ENCODE results near the gene RNGTT.

Gene RNGTT

DNA sequence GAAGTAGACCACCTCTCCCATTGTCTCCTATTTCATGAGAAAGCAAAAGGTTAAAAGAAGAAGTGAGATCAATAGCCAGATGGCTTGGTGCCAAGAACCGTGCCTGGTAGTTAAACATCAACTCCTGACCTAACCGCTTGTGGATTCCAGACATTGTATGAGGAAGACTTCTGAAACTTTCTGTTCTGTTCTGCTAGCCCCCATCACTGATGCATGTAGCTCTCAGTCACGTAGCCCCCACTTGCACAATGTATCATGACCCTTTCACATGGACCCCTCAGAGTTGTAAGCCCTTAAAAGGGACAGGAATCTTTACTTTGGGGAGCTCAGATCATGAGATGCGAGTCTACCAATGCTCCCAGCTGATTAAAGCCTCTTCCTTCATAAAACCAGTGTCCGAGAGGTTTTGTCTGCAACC, 301.2 kb downstream of the RNGTT start:
- no peak overlapping the region for H3K4me3 ChIP-seq (ENCODE audit: low read depth in 1 of 2, low read length in 2 of 2)
- H3K27ac ChIP-seq (ENCODE audit: low read depth, low read length): no peak overlapping the region
- H3K27me3 ChIP-seq (ENCODE audit: control insufficient read depth in 1 of 2, insufficient read depth in 2 of 2, low read length in 2 of 2): no peaks in the 10 kb centered on the region
- H3K36me3 ChIP-seq (ENCODE audit: control insufficient read depth in 1 of 2, insufficient read depth in 2 of 2, low read length in 2 of 2): peaks cover 0 to 2% of the 10 kb centered on the region in 2 donors
- H3K4me1 ChIP-seq (ENCODE audit: control insufficient read depth in 1 of 2, insufficient read depth in 2 of 2, low read length in 2 of 2): no peaks in the 10 kb centered on the region
- H3K9me3 ChIP-seq (ENCODE audit: control insufficient read depth in 1 of 2, low read length in 2 of 2): peaks cover 4 to 9% of the 10 kb centered on the region in 2 donors
- no peak overlapping the region for H3K9ac ChIP-seq (ENCODE audit: low read depth in 1 of 2, low read length in 2 of 2)

DNA sequence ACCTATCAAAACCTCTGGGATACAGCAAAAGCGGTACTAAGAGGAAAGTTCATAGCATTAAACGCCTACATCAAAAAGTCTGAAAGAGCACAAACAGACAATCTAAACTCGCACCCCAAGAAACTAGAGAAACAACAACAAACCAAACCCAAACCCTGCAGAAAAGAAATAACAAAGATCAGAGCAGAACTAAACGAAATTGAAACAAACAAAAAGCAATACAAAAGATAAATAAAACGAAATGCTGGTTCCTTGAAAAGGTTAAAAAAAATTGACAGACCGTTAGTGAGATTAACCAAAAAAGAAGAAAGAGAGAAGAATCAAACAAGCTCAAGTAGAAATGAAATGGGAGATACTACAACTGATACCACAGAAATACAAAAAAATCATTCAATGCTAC, 302.3 kb downstream of the RNGTT start:
- Histone ChIP-seq H3K27ac (ENCODE audit: low read depth, low read length) (no peak overlapping the region), H3K4me1 (ENCODE audit: control insufficient read depth in 1 of 2, insufficient read depth in 2 of 2, low read length in 2 of 2) (no peaks in the 10 kb centered on the region), H3K9ac (ENCODE audit: low read depth in 1 of 2, low read length in 2 of 2) (no peak overlapping the region), H3K36me3 (ENCODE audit: control insufficient read depth in 1 of 2, insufficient read depth in 2 of 2, low read length in 2 of 2) (peaks cover 0 to 2% of the 10 kb centered on the region in 2 donors), H3K4me3 (ENCODE audit: low read depth in 1 of 2, low read length in 2 of 2) (no peak overlapping the region), H3K27me3 (ENCODE audit: control insufficient read depth in 1 of 2, insufficient read depth in 2 of 2, low read length in 2 of 2) (no peaks in the 10 kb centered on the region), H3K9me3 (ENCODE audit: control insufficient read depth in 1 of 2, low read length in 2 of 2) (peaks cover 4 to 10% of the 10 kb centered on the region in 2 donors)

DNA sequence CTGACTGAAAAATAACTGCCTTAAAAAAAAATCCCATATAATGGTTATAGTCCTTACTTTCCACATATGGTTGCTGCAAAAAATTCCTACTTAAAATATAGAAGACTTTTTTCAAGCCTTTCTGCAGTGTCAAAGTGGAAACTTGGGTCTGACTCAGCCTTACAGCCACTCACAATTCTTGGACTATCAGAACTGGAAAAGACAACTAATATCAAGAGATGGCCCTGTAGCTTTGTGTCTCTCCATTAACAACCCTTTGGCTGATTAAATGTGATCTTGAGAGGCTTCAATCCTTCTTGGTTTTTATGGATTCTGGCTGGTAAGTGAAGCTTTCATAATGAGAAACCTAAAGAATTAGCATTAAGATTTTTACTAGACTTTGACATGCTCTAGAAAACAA, 307.8 kb downstream of the RNGTT start:
- H3K4me1 ChIP-seq (ENCODE audit: control insufficient read depth in 1 of 2, insufficient read depth in 2 of 2, low read length in 2 of 2): no peaks in the 10 kb centered on the region
- peaks cover 0 to 2% of the 10 kb centered on the region in 2 donors for H3K36me3 ChIP-seq (ENCODE audit: control insufficient read depth in 1 of 2, insufficient read depth in 2 of 2, low read length in 2 of 2)
- H3K27ac ChIP-seq (ENCODE audit: low read depth, low read length): no peak overlapping the region
- no peak overlapping the region for H3K9ac ChIP-seq (ENCODE audit: low read depth in 1 of 2, low read length in 2 of 2)
- no peaks in the 10 kb centered on the region for H3K27me3 ChIP-seq (ENCODE audit: control insufficient read depth in 1 of 2, insufficient read depth in 2 of 2, low read length in 2 of 2)
- H3K4me3 ChIP-seq (ENCODE audit: low read depth in 1 of 2, low read length in 2 of 2): no peak overlapping the region
- peaks cover 4 to 5% of the 10 kb centered on the region in 2 donors for H3K9me3 ChIP-seq (ENCODE audit: control insufficient read depth in 1 of 2, low read length in 2 of 2)

DNA sequence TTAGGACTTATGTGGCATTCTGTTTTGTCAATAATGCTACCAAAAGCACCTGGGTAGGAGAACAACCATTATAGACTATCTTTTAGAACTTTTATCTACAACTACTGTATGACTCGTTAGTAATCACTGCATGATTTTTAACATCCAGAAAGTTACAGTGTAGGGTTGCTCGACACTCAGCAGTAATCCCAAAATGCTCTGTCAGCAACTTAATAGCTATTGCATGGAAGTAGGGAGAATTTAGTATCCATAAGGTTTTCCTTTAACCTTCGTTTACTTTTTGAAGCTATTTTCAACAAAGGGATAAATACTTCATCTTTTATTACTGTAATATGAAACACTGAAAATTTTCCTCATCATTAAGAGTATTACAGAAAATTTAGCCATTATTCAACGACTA, 309.5 kb downstream of the RNGTT start:
- Histone ChIP-seq H3K4me3 (ENCODE audit: low read depth in 1 of 2, low read length in 2 of 2) (no peak overlapping the region), H3K9me3 (ENCODE audit: control insufficient read depth in 1 of 2, low read length in 2 of 2) (peaks cover 0 to 2% of the 10 kb centered on the region in 2 donors), H3K27ac (ENCODE audit: low read depth, low read length) (no peak overlapping the region), H3K9ac (ENCODE audit: low read depth in 1 of 2, low read length in 2 of 2) (no peak overlapping the region), H3K36me3 (ENCODE audit: control insufficient read depth in 1 of 2, insufficient read depth in 2 of 2, low read length in 2 of 2) (peaks cover 0 to 2% of the 10 kb centered on the region in 2 donors), H3K4me1 (ENCODE audit: control insufficient read depth in 1 of 2, insufficient read depth in 2 of 2, low read length in 2 of 2) (no peaks in the 10 kb centered on the region), H3K27me3 (ENCODE audit: control insufficient read depth in 1 of 2, insufficient read depth in 2 of 2, low read length in 2 of 2) (no peaks in the 10 kb centered on the region)

DNA sequence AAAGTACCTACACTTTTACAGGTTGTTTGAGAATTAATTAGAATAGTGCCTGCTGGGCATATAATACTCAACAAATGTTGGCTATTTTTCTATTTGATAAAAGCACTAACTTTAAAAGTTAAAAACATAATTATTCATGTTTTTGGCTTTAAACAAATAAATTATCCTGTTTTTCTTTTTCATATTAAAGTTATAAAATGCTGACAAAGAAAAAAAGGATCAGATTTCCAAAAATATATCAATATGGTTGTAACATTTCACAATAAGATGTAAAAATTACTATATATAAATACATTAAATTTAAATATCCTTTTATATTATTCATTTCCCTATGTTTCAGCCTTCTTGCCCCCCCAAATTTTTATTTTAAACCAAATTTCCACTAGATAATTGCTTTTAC, 312.0 kb downstream of the RNGTT start:
- Histone ChIP-seq H3K9me3 (ENCODE audit: control insufficient read depth in 1 of 2, low read length in 2 of 2) (no peaks in the 10 kb centered on the region), H3K4me1 (ENCODE audit: control insufficient read depth in 1 of 2, insufficient read depth in 2 of 2, low read length in 2 of 2) (no peaks in the 10 kb centered on the region), H3K27me3 (ENCODE audit: control insufficient read depth in 1 of 2, insufficient read depth in 2 of 2, low read length in 2 of 2) (no peaks in the 10 kb centered on the region), H3K36me3 (ENCODE audit: control insufficient read depth in 1 of 2, insufficient read depth in 2 of 2, low read length in 2 of 2) (no peaks in the 10 kb centered on the region), H3K27ac (ENCODE audit: low read depth, low read length) (no peak overlapping the region), H3K9ac (ENCODE audit: low read depth in 1 of 2, low read length in 2 of 2) (no peak overlapping the region), H3K4me3 (ENCODE audit: low read depth in 1 of 2, low read length in 2 of 2) (no peak overlapping the region)

DNA sequence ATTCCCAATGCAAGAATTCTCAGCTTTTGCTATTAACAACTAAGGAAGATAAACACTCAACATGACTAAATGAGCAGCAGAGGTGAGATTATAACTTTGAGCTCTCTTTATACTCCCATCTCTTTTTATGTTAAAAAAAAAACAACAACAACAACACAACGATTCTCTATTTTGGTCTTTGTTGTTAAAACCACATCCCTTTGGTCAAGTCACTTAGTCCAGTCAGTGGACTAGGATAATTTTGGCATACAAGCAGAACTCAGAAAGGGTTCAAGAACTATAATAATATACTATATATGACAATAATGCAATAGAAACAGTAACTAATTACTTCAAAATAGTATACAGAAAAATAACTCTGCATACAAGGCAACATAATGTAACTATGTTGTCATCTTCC, 312.4 kb downstream of the RNGTT start:
- H3K27me3 ChIP-seq (ENCODE audit: control insufficient read depth in 1 of 2, insufficient read depth in 2 of 2, low read length in 2 of 2): no peaks in the 10 kb centered on the region
- H3K36me3 ChIP-seq (ENCODE audit: control insufficient read depth in 1 of 2, insufficient read depth in 2 of 2, low read length in 2 of 2): no peaks in the 10 kb centered on the region
- H3K9ac ChIP-seq (ENCODE audit: low read depth in 1 of 2, low read length in 2 of 2): no peak overlapping the region
- no peak overlapping the region for H3K4me3 ChIP-seq (ENCODE audit: low read depth in 1 of 2, low read length in 2 of 2)
- H3K4me1 ChIP-seq (ENCODE audit: control insufficient read depth in 1 of 2, insufficient read depth in 2 of 2, low read length in 2 of 2): no peaks in the 10 kb centered on the region
- no peaks in the 10 kb centered on the region for H3K9me3 ChIP-seq (ENCODE audit: control insufficient read depth in 1 of 2, low read length in 2 of 2)
- H3K27ac ChIP-seq (ENCODE audit: low read depth, low read length): no peak overlapping the region

DNA sequence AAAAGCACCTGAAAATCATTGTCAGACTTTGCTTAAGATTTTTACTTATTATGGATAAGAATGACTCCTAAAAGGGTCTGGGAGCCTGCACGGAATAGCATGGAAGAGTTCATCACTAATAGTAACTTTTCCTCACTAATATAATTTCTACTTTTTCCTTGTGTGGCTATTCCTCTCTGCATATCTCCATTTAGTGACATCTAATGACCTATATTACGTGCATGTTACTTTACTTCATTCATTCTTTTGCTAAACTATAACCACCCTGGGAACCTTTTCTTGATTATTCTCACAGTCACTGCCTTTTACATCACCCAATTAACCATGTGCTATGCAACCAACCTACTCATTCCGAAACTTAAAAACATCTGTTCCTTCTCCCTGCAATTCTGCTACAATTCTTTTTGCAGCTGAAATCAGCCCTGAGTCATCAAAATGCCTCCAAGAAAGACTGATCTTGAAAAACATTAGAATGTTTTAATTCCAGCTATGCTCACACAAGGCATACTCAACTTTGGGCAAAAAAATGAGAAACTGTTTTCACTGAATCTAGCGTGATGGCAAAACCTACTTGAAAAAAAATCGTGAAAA, 313.3 kb downstream of the RNGTT start:
- no peak overlapping the region for H3K4me3 ChIP-seq (ENCODE audit: low read depth in 1 of 2, low read length in 2 of 2)
- no peaks in the 10 kb centered on the region for H3K9me3 ChIP-seq (ENCODE audit: control insufficient read depth in 1 of 2, low read length in 2 of 2)
- H3K27me3 ChIP-seq (ENCODE audit: control insufficient read depth in 1 of 2, insufficient read depth in 2 of 2, low read length in 2 of 2): no peaks in the 10 kb centered on the region
- no peaks in the 10 kb centered on the region for H3K4me1 ChIP-seq (ENCODE audit: control insufficient read depth in 1 of 2, insufficient read depth in 2 of 2, low read length in 2 of 2)
- H3K36me3 ChIP-seq (ENCODE audit: control insufficient read depth in 1 of 2, insufficient read depth in 2 of 2, low read length in 2 of 2): no peaks in the 10 kb centered on the region
- H3K9ac ChIP-seq (ENCODE audit: low read depth in 1 of 2, low read length in 2 of 2): no peak overlapping the region
- no peak overlapping the region for H3K27ac ChIP-seq (ENCODE audit: low read depth, low read length)

DNA sequence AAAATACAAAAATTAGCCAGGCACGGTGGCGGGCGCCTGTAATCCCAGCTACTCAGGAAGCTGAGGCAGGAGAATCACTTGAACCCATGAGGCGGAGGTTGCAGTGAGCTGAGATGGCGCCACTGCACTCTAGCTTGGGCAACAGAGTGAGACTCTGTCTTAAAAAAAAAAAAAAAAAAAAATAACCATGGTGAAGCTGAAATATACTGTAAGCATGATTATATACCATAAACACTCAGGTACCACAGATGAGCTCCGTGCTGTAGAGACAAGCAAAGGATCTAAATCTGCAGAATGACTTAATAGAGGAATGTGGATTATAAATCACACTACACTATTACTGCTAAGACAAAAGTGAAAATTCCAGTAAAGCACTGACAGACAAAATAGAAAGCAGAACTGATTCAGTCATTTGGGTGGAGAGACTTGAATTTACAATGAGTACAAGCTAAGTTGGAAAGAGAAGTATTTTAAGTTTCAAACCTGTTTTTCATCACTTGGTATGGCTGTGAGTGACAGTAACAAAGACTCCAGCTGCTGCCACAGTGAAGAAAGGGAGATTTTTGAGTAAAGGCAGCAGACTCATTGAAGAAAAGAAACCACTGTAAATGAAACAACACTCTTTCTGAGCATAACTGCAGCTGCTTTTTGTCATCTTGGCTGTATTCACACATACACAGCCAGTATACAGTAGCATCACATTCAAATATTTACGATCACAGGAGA, 322.1 kb downstream of the RNGTT start:
- no peak overlapping the region for H3K27ac ChIP-seq (ENCODE audit: low read depth, low read length)
- no peaks in the 10 kb centered on the region for H3K4me1 ChIP-seq (ENCODE audit: control insufficient read depth in 1 of 2, insufficient read depth in 2 of 2, low read length in 2 of 2)
- no peaks in the 10 kb centered on the region for H3K27me3 ChIP-seq (ENCODE audit: control insufficient read depth in 1 of 2, insufficient read depth in 2 of 2, low read length in 2 of 2)
- H3K4me3 ChIP-seq (ENCODE audit: low read depth in 1 of 2, low read length in 2 of 2): no peak overlapping the region
- no peak overlapping the region for H3K9ac ChIP-seq (ENCODE audit: low read depth in 1 of 2, low read length in 2 of 2)
- no peaks in the 10 kb centered on the region for H3K36me3 ChIP-seq (ENCODE audit: control insufficient read depth in 1 of 2, insufficient read depth in 2 of 2, low read length in 2 of 2)
- H3K9me3 ChIP-seq (ENCODE audit: control insufficient read depth in 1 of 2, low read length in 2 of 2): no peaks in the 10 kb centered on the region

DNA sequence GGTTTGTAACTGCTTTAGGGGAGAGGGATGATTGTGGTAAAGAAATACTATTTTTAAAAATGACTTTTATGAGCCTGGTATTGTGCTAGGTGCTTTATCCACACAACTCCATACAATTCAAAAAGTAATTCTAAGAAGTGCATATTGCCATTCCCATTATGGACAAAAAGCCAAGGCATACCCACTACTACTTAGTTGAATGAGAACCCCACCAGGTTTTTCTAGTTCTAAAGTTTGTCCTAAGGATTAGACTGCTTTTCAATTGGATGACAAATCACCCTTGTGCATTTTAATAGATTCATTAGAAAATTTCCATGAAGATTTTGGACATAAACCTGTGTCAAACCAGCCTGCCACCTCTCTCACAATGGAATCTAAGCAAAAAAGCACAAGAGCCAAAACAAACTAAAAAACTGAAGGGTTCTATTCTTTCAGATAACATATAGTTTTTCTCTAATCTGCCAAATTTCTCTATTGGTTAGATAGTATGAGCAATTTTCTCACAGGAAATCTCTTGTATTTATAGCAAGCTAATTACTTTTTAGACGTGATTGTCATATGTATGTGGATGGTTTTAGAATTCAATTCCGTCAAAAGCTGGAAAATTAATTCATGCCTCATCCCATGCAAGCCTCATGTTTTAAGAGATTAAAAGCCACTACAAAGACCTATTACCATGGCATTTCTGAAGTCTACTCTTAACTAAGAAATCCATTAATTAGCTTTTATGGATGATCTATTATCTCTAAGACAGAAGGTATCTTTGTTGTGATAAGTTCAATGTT, 325.5 kb downstream of the RNGTT start:
- Histone ChIP-seq H3K9ac (ENCODE audit: low read depth in 1 of 2, low read length in 2 of 2) (no peak overlapping the region), H3K27me3 (ENCODE audit: control insufficient read depth in 1 of 2, insufficient read depth in 2 of 2, low read length in 2 of 2) (no peaks in the 10 kb centered on the region), H3K4me3 (ENCODE audit: low read depth in 1 of 2, low read length in 2 of 2) (no peak overlapping the region)

DNA sequence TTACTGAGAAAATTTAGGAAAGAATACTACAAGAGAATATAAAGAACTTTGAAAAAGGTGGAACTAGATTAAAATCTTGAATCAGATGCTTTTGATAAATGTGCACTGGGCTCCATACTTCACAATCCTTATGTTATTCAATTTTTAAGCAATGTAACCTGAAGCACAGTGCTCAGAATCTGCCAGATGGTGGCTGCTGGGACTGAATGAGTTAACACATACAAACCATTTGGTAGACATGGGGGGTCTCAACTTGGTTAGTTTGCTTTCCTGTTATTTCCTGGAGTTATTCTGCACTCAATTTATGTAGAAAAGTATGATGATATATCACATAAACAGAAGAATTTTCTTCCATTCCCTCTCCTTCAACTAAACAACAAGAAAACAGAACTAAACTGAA, 326.5 kb downstream of the RNGTT start:
- Histone ChIP-seq H3K27me3 (ENCODE audit: control insufficient read depth in 1 of 2, insufficient read depth in 2 of 2, low read length in 2 of 2) (no peaks in the 10 kb centered on the region), H3K9me3 (ENCODE audit: control insufficient read depth in 1 of 2, low read length in 2 of 2) (no peaks in the 10 kb centered on the region), H3K36me3 (ENCODE audit: control insufficient read depth in 1 of 2, insufficient read depth in 2 of 2, low read length in 2 of 2) (peaks cover 0 to 3% of the 10 kb centered on the region in 2 donors), H3K9ac (ENCODE audit: low read depth in 1 of 2, low read length in 2 of 2) (no peak overlapping the region), H3K27ac (ENCODE audit: low read depth, low read length) (no peak overlapping the region), H3K4me1 (ENCODE audit: control insufficient read depth in 1 of 2, insufficient read depth in 2 of 2, low read length in 2 of 2) (no peaks in the 10 kb centered on the region), H3K4me3 (ENCODE audit: low read depth in 1 of 2, low read length in 2 of 2) (no peak overlapping the region)

More for the DNA sequence above, 325.5 kb downstream of the RNGTT start:
- Histone ChIP-seq H3K36me3 (ENCODE audit: control insufficient read depth in 1 of 2, insufficient read depth in 2 of 2, low read length in 2 of 2) (peaks cover 0 to 3% of the 10 kb centered on the region in 2 donors), H3K9me3 (ENCODE audit: control insufficient read depth in 1 of 2, low read length in 2 of 2) (no peaks in the 10 kb centered on the region), H3K27ac (ENCODE audit: low read depth, low read length) (no peak overlapping the region), H3K4me1 (ENCODE audit: control insufficient read depth in 1 of 2, insufficient read depth in 2 of 2, low read length in 2 of 2) (no peaks in the 10 kb centered on the region)

Measured in duodenal mucosa (tissue), 2 donors.